Measurements from ENCODE around the gene SDK1. TPM values are rescaled to one million over a fixed set of nuclear protein-coding genes. Genes with fewer than 3 reads are reported as not detected.

The SDK1 gene
- total and polyA plus RNA-seq, 2 experiments from 2014 or later = 2.1 to 10.0 TPM

DNA sequence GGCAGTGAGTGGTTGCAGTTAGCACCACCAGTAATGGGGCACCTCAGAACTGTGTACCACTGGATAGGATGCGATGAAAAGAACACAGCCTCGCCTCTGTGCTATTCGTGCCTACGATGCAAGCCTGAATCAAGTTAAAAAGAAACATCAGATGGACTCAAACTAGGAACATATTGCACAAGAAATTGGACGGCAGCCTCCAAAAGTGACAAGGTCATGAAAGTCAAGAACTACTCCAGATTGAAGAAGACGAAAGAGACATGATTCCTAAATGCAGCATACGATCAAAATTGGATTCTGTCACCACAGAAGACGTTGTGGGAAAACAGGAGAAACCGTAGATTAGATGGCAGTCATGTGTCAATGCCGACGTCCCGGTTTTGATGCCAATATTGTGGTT lies 732.9 kb downstream of the SDK1 start:
- Mint-ChIP-seq H3K27me3 (ENCODE audit: insufficient read depth, low read depth, poor library complexity) (no peaks in the 10 kb centered on the region), H3K9me3 (no peaks in the 10 kb centered on the region), H3K36me3 (ENCODE audit: low read depth) (no peaks in the 10 kb centered on the region), H3K4me3 (no peak overlapping the region), H3K4me1 (peaks cover 18% of the 10 kb centered on the region), H3K27ac (no peak overlapping the region)
- no peak overlapping the region for H3K4me2 ChIP-seq
- no peak for DNase-seq (ENCODE audit: low spot score)
- H2AFZ ChIP-seq = no peak overlapping the region
- H4K20me1 ChIP-seq (replicated peaks; ENCODE audit: insufficient read depth) = no peaks in the 10 kb centered on the region
- H3F3A ChIP-seq (replicated peaks; ENCODE audit: low read depth) = no peaks in the 10 kb centered on the region
- H3K27ac ChIP-seq (ENCODE audit: low read depth) = no peak overlapping the region
- peaks cover 15% of the 10 kb centered on the region for H3K4me1 ChIP-seq (ENCODE audit: insufficient read depth)
- H3K79me2 ChIP-seq (replicated peaks; ENCODE audit: insufficient read depth) = no peaks in the 10 kb centered on the region
- no peaks in the 10 kb centered on the region; the same call in 1 of the 2 replicates for H3K9me2 ChIP-seq (ENCODE audit: insufficient read depth)
- H3K36me3 ChIP-seq (ENCODE audit: insufficient read depth) = no peaks in the 10 kb centered on the region
- H3K4me3 ChIP-seq = no peak overlapping the region
- no peaks in the 10 kb centered on the region for H3K27me3 ChIP-seq (ENCODE audit: insufficient read depth)
- ATAC-seq = no peak
- TF ChIP-seq CTCF (conservative IDR thresholded peaks at IDR 0.05; ENCODE audit: low read depth in 2 of 2) = no peak
- TF ChIP-seq EZH2phosphoT487 (IDR thresholded peaks at IDR 0.05; ENCODE audit: unreplicated experiment) = no peak
- no peak for TF ChIP-seq ZNF331 (CRISPR knock-in tag; IDR thresholded peaks at IDR 0.05; ENCODE audit: low read depth)
- no peak for TF ChIP-seq ZNF462 (CRISPR knock-in tag; IDR thresholded peaks at IDR 0.05)
- TF ChIP-seq, protein P1, sequence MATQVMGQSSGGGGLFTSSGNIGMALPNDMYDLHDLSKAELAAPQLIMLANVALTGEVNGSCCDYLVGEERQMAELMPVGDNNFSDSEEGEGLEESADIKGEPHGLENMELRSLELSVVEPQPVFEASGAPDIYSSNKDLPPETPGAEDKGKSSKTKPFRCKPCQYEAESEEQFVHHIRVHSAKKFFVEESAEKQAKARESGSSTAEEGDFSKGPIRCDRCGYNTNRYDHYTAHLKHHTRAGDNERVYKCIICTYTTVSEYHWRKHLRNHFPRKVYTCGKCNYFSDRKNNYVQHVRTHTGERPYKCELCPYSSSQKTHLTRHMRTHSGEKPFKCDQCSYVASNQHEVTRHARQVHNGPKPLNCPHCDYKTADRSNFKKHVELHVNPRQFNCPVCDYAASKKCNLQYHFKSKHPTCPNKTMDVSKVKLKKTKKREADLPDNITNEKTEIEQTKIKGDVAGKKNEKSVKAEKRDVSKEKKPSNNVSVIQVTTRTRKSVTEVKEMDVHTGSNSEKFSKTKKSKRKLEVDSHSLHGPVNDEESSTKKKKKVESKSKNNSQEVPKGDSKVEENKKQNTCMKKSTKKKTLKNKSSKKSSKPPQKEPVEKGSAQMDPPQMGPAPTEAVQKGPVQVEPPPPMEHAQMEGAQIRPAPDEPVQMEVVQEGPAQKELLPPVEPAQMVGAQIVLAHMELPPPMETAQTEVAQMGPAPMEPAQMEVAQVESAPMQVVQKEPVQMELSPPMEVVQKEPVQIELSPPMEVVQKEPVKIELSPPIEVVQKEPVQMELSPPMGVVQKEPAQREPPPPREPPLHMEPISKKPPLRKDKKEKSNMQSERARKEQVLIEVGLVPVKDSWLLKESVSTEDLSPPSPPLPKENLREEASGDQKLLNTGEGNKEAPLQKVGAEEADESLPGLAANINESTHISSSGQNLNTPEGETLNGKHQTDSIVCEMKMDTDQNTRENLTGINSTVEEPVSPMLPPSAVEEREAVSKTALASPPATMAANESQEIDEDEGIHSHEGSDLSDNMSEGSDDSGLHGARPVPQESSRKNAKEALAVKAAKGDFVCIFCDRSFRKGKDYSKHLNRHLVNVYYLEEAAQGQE (IDR thresholded peaks at IDR 0.05; ENCODE audit: unreplicated experiment) = no peak
- TF ChIP-seq STAT1 (IDR thresholded peaks at IDR 0.05; ENCODE audit: unreplicated experiment) = no peak
- TF ChIP-seq ZNF114 (CRISPR knock-in tag; IDR thresholded peaks at IDR 0.05) = no peak
- no peak for TF ChIP-seq EZH2 (IDR thresholded peaks at IDR 0.05; ENCODE audit: low read depth, unreplicated experiment)
- no peak for TF ChIP-seq ETS1 (IDR thresholded peaks at IDR 0.05)
- no peak for TF ChIP-seq NANOG (IDR thresholded peaks at IDR 0.05; ENCODE audit: borderline replicate concordance)
- no peak for TF ChIP-seq JUNB (IDR thresholded peaks at IDR 0.05; ENCODE audit: unreplicated experiment)
- no peak for TF ChIP-seq CREB1 (CRISPR knock-in tag; IDR thresholded peaks at IDR 0.05; ENCODE audit: low read depth)
- no peak for TF ChIP-seq POLR2AphosphoS5 (IDR thresholded peaks at IDR 0.05; ENCODE audit: low read depth)

Measured in GM23338 (cell line).